HepG2 (cell line): Measurements from ENCODE around the gene ART4. TPM values are rescaled to one million over a fixed set of nuclear protein-coding genes. Genes with fewer than 3 reads are reported as not detected.
A peak's percentile ranks its signal among the peaks of the same experiment; 100 is the strongest.

ENCODE experiments used
- ATRX ChIP-seq: sonication (generic); formaldehyde crosslinking; IDR thresholded peaks from 2 replicates; pipeline ENCODE4 v1.4.0; 2020; ENCODE audit warnings: missing genetic modification reagents, borderline replicate concordance
- DDIT3 ChIP-seq: sonication (generic); formaldehyde crosslinking; IDR thresholded peaks from 2 replicates; pipeline ENCODE4 v1.4.0; 2020; ENCODE audit warnings: mild to moderate bottlenecking, missing genetic modification reagents
- DR1 ChIP-seq: sonication (generic); formaldehyde crosslinking; IDR thresholded peaks from 2 replicates; pipeline ENCODE4 v1.8.0; 2021; ENCODE audit warnings: mild to moderate bottlenecking, missing genetic modification reagents, inconsistent platforms
- ESRRA ChIP-seq: sonication (generic); formaldehyde crosslinking; IDR thresholded peaks from 2 replicates; pipeline ENCODE4 v1.5.1; 2020; ENCODE audit warnings: mild to moderate bottlenecking, low read depth, missing genetic modification reagents
- EZH2 ChIP-seq: conservative IDR thresholded peaks from 2 replicates; pipeline ENCODE4 v1.6.1; 2012; ENCODE audit warnings: mild to moderate bottlenecking, low read depth, low read length, moderate library complexity
- GFI1 ChIP-seq: sonication (generic); formaldehyde crosslinking; IDR thresholded peaks from 2 replicates; pipeline ENCODE4 v1.5.0; 2020; ENCODE audit warnings: missing genetic modification reagents, mild to moderate bottlenecking, borderline replicate concordance
- GMEB1 ChIP-seq: sonication (generic); formaldehyde crosslinking; IDR thresholded peaks from 2 replicates; pipeline ENCODE4 v1.5.1; 2020; ENCODE audit warnings: missing genetic modification reagents, mild to moderate bottlenecking, borderline replicate concordance
- HCFC1 ChIP-seq: fragments of 150-350 bp; IDR thresholded peaks from 2 replicates; pipeline ENCODE4 v1.6.1; 2014; ENCODE audit warnings: low read depth, low read length
- MBNL3 ChIP-seq: fragments of 250-450 bp; sonication (Bioruptor Pico); conservative IDR thresholded peaks from 2 replicates; pipeline ENCODE4 v1.8.0; 2022; ENCODE audit warnings: mild to moderate bottlenecking, inconsistent platforms
- MED1 ChIP-seq: sonication (generic); formaldehyde crosslinking; IDR thresholded peaks from 2 replicates; pipeline ENCODE4 v1.4.0; 2020; ENCODE audit warnings: missing genetic modification reagents
- MIER2 ChIP-seq: IDR thresholded peaks from 2 replicates; pipeline ENCODE4 v1.6.1; 2016; ENCODE audit warnings: missing biosample characterization, missing genetic modification reagents
- PHB2 ChIP-seq: fragments of 450-650 bp; IDR thresholded peaks from 2 replicates; pipeline ENCODE4 v1.6.1; 2018; ENCODE audit not compliant: partially characterized antibody
- SCMH1 ChIP-seq: sonication (generic); formaldehyde crosslinking; IDR thresholded peaks from 2 replicates; pipeline ENCODE4 v1.9.0; 2021; ENCODE audit warnings: missing genetic modification reagents, mild to moderate bottlenecking, borderline replicate concordance
- SPEN ChIP-seq: sonication (generic); formaldehyde crosslinking; IDR thresholded peaks from 2 replicates; pipeline ENCODE4 v1.5.1; 2020; ENCODE audit warnings: low read depth, mild to moderate bottlenecking, missing genetic modification reagents
- WIZ ChIP-seq: sonication (generic); formaldehyde crosslinking; IDR thresholded peaks from 2 replicates; pipeline ENCODE4 v1.5.1; 2020; ENCODE audit warnings: mild to moderate bottlenecking, missing genetic modification reagents
- ZFP62 ChIP-seq: sonication (generic); formaldehyde crosslinking; IDR thresholded peaks from 2 replicates; pipeline ENCODE4 v1.4.0; 2020; ENCODE audit warnings: missing genetic modification reagents
- ZKSCAN5 ChIP-seq: sonication (generic); formaldehyde crosslinking; IDR thresholded peaks from 2 replicates; pipeline ENCODE4 v1.5.1; 2020; ENCODE audit warnings: mild to moderate bottlenecking, missing genetic modification reagents
- ZNF251 ChIP-seq: sonication (generic); formaldehyde crosslinking; IDR thresholded peaks from 2 replicates; pipeline ENCODE4 v1.9.0; 2021; ENCODE audit warnings: mild to moderate bottlenecking, missing genetic modification reagents
- ZNF317 ChIP-seq: sonication (generic); formaldehyde crosslinking; IDR thresholded peaks from 2 replicates; pipeline ENCODE4 v1.5.0; 2020; ENCODE audit warnings: mild to moderate bottlenecking, missing genetic modification reagents
- ZNF34 ChIP-seq: sonication (generic); formaldehyde crosslinking; IDR thresholded peaks from 2 replicates; pipeline ENCODE4 v1.4.0; 2020; ENCODE audit warnings: mild to moderate bottlenecking, missing genetic modification reagents, borderline replicate concordance
- ZNF564 ChIP-seq: sonication (generic); formaldehyde crosslinking; IDR thresholded peaks from 2 replicates; pipeline ENCODE4 v1.8.1; 2023; ENCODE audit warnings: mild to moderate bottlenecking, missing genetic modification reagents
- ZNF609 ChIP-seq: sonication (generic); formaldehyde crosslinking; IDR thresholded peaks from 2 replicates; pipeline ENCODE4 v1.4.0; 2020; ENCODE audit warnings: mild to moderate bottlenecking, missing genetic modification reagents, borderline replicate concordance
- ZNF713 ChIP-seq: sonication (generic); formaldehyde crosslinking; IDR thresholded peaks from 2 replicates; pipeline ENCODE4 v1.4.0; 2020; ENCODE audit warnings: mild to moderate bottlenecking, missing genetic modification reagents
- ZNF740 ChIP-seq: sonication (generic); formaldehyde crosslinking; IDR thresholded peaks from 2 replicates; pipeline ENCODE4 v1.4.0; 2020; ENCODE audit warnings: missing genetic modification reagents
- ZNF766 ChIP-seq: sonication (generic); formaldehyde crosslinking; IDR thresholded peaks from 2 replicates; pipeline ENCODE4 v1.5.0; 2020; ENCODE audit warnings: missing genetic modification reagents, borderline replicate concordance
- ZSCAN31 ChIP-seq: sonication (generic); formaldehyde crosslinking; IDR thresholded peaks from 2 replicates; pipeline ENCODE4 v1.5.0; 2020; ENCODE audit warnings: low read depth, mild to moderate bottlenecking, missing genetic modification reagents
- polyA plus RNA-seq, 8 experiments: library from polyadenylated mRNA; depleted of rRNA in 3 of 8; stranded (reverse) in 7 of 8; unstranded in 1 of 8; fragments of >200 nt; fragmentation: Illumina TruSeq in 4 of 8; extraction: Trizol in 4 of 8; gene quantifications; 2 replicates each; pipeline versions ENCODE4 v1.2.1 to v1.2.3, GENCODE V29; 2011 to 2016; ENCODE audit warnings: low read depth in 4 of 8, missing spikeins in 1 of 8, mixed read lengths in 1 of 8; ENCODE audit not compliant: insufficient read depth in 1 of 8
- total RNA-seq, 5 experiments: library from RNA; depleted of rRNA; stranded (reverse); fragments of >200 nt; fragmentation: Illumina TruSeq; extraction: Trizol; gene quantifications; 2 replicates each; pipeline ENCODE4 v1.2.3, GENCODE V29; 2016; ENCODE audit warnings: low read depth in 1 of 5

The ART4 gene
- total and polyA plus RNA-seq, 2 of the 13 experiments (the other 11 are each of a cell fraction or from before 2014, with no cell fraction given): 17.6 to 20.3 TPM

- no peak for TF ChIP-seq ZNF34 (CRISPR knock-in tag)
- TF ChIP-seq ZNF713 (CRISPR knock-in tag): no peak
- no peak for TF ChIP-seq ZSCAN31 (CRISPR knock-in tag)
- no peak for TF ChIP-seq SCMH1 (CRISPR knock-in tag)
- no peak for TF ChIP-seq HCFC1
- TF ChIP-seq SPEN: peak; percentile 61; the same call in 1 of the 2 replicates
- no peak for TF ChIP-seq ZNF609
- no peak for TF ChIP-seq DDIT3 (CRISPR knock-in tag)
- no peak for TF ChIP-seq ZKSCAN5 (CRISPR knock-in tag)
- TF ChIP-seq ZNF251: no peak
- TF ChIP-seq GFI1 (CRISPR knock-in tag): peak; percentile 44; the same call in 1 of the 2 replicates
- TF ChIP-seq MBNL3 (CRISPR knock-in tag): no peak
- no peak for TF ChIP-seq ZNF740
- 0 out of 2 replicates have a peak, but pooled peaks have one; percentile 59 for TF ChIP-seq WIZ (CRISPR knock-in tag)
- 0 out of 2 replicates have a peak, but pooled peaks have one; percentile 34 for TF ChIP-seq MED1 (CRISPR knock-in tag)
- no peak for TF ChIP-seq ZFP62
- no peak for TF ChIP-seq ATRX (CRISPR knock-in tag)
- TF ChIP-seq ZNF317 (CRISPR knock-in tag): no peak
- TF ChIP-seq ZNF564 (CRISPR knock-in tag): no peak
- TF ChIP-seq ZNF766 (CRISPR knock-in tag): peak; percentile 39; the same call in 1 of the 2 replicates
- peak; percentile 73 for TF ChIP-seq MIER2
- TF ChIP-seq PHB2: no peak
- TF ChIP-seq EZH2: no peak
- TF ChIP-seq DR1 (CRISPR knock-in tag): no peak
- TF ChIP-seq ESRRA (CRISPR knock-in tag): no peak
- TF ChIP-seq GMEB1: no peak
Measured at GRCh38 chr12:14843425-14843887, at the start of gene ART4 (continued).
